ENCODE measurements around the gene MIF. TPM values are rescaled to one million over a fixed set of nuclear protein-coding genes. Genes with fewer than 3 reads are reported as not detected.
"Not testable (repeated sequence)": the region's sequence is repeated elsewhere in the genome, so short reads cannot be mapped to it uniquely, and the experiment has no call there.

Gene MIF
- total RNA-seq, 2 donors from 2014 or later = 134 to 156 TPM

GRCh38 chr22:23862103-23862502 lies 32.1 kb upstream of the MIF start:
- ATAC-seq = no peak
- intact Hi-C loops (cut with DNase I) = no loop called here
- H3K36me3 ChIP-seq (replicated peaks in 1 of 2; ENCODE audit: insufficient read depth in 1 of 2, low read depth in 2 of 2) = no peaks in the 10 kb centered on the region

GRCh38 chr22:23864499-23865154 lies 29.6 kb upstream of the MIF start:
- DNase-seq; intact Hi-C loops (cut with DNase I); H3K27me3 ChIP-seq; H3K36me3 ChIP-seq (replicated peaks in 1 of 2; ENCODE audit: insufficient read depth in 1 of 2, low read depth in 2 of 2); H3K4me1 ChIP-seq; H3K27ac ChIP-seq; H3K4me3 ChIP-seq; H3K9me3 ChIP-seq; ATAC-seq: not testable (repeated sequence)
- WGBS, 2 donors = 73 to 81% methylated on average over 11 of the region's 11 CpGs

More at GRCh38 chr22:23862103-23862502, 32.1 kb upstream of the MIF start:
- TF ChIP-seq POLR2A (IDR thresholded peaks at IDR 0.05) (no peak), CTCF (IDR thresholded peaks at IDR 0.05) (peak; percentile 13 to 58 (median 41))
- no peak overlapping the region for H3K4me3 ChIP-seq
- 63 to 69% methylated on average over 3 of the region's 3 CpGs for whole genome bisulfite sequencing, 2 donors
- no peak overlapping the region for H3K27ac ChIP-seq
- peaks cover 17% of the 10 kb centered on the region for H3K4me1 ChIP-seq
- peak; percentile 38 to 62 (median 46) for DNase-seq
- no peaks in the 10 kb centered on the region for H3K9me3 ChIP-seq
- H3K27me3 ChIP-seq = no peaks in the 10 kb centered on the region

- H3K4me3 ChIP-seq = no peak overlapping the region
- no peak overlapping the region for H3K27ac ChIP-seq
- no peak for DNase-seq
- H3K36me3 ChIP-seq (replicated peaks in 1 of 2; ENCODE audit: insufficient read depth in 1 of 2, low read depth in 2 of 2) = peaks cover 0 to 6% of the 10 kb centered on the region in 2 donors
- TF ChIP-seq POLR2A (IDR thresholded peaks at IDR 0.05) = no peak
- no peak for TF ChIP-seq CTCF (IDR thresholded peaks at IDR 0.05)
- H3K9me3 ChIP-seq = no peaks in the 10 kb centered on the region
- 60 to 87% methylated on average over 1 to 4 of the region's 4 CpGs for WGBS, 2 donors
- H3K4me1 ChIP-seq = no peaks in the 10 kb centered on the region
- no peak for ATAC-seq
- no peaks in the 10 kb centered on the region for H3K27me3 ChIP-seq
- intact Hi-C loops (cut with DNase I) = no loop called here
Observed at GRCh38 chr22:23868580-23868979, 25.6 kb upstream of the MIF start.

GRCh38 chr22:23874871-23875270 lies 19.3 kb upstream of the MIF start:
- H3K9me3 ChIP-seq = no peaks in the 10 kb centered on the region
- TF ChIP-seq POLR2A (IDR thresholded peaks at IDR 0.05) = no peak
- TF ChIP-seq CTCF (IDR thresholded peaks at IDR 0.05) = no peak
- ATAC-seq (no peak), DNase-seq (no peak)
- H3K4me1 ChIP-seq = no peaks in the 10 kb centered on the region
- H3K4me3 ChIP-seq = no peak overlapping the region
- WGBS, 2 donors = 90 to 94% methylated on average over 4 of the region's 4 CpGs
- intact Hi-C loops (cut with DNase I) = no loop called here
- H3K27ac ChIP-seq = no peak overlapping the region
- no peaks in the 10 kb centered on the region for H3K27me3 ChIP-seq
- peaks cover 0 to 2% of the 10 kb centered on the region in 2 donors for H3K36me3 ChIP-seq (replicated peaks in 1 of 2; ENCODE audit: insufficient read depth in 1 of 2, low read depth in 2 of 2)

GRCh38 chr22:23875801-23876200 lies 18.4 kb upstream of the MIF start:
- Histone ChIP-seq H3K4me3 (no peak overlapping the region), H3K27ac (no peak overlapping the region), H3K27me3 (no peaks in the 10 kb centered on the region), H3K4me1 (no peaks in the 10 kb centered on the region), H3K36me3 (replicated peaks in 1 of 2; ENCODE audit: insufficient read depth in 1 of 2, low read depth in 2 of 2) (peaks cover 0 to 2% of the 10 kb centered on the region in 2 donors), H3K9me3 (no peaks in the 10 kb centered on the region)
- intact Hi-C loops (cut with DNase I) = no loop called here
- 83 to 92% methylated on average over 1 to 2 of the region's 2 CpGs for WGBS, 2 donors
- no peak for TF ChIP-seq CTCF (IDR thresholded peaks at IDR 0.05)
- TF ChIP-seq POLR2A (IDR thresholded peaks at IDR 0.05) = no peak
- DNase-seq (no peak), ATAC-seq (no peak)
